Measurements from ENCODE around the gene VMAC. TPM values are rescaled to one million over a fixed set of nuclear protein-coding genes. Genes with fewer than 3 reads are reported as not detected.

The VMAC gene
- total RNA-seq, 6 experiments from 2014 or later: 1.7 to 3.9 (median 2.8) TPM

DNA sequence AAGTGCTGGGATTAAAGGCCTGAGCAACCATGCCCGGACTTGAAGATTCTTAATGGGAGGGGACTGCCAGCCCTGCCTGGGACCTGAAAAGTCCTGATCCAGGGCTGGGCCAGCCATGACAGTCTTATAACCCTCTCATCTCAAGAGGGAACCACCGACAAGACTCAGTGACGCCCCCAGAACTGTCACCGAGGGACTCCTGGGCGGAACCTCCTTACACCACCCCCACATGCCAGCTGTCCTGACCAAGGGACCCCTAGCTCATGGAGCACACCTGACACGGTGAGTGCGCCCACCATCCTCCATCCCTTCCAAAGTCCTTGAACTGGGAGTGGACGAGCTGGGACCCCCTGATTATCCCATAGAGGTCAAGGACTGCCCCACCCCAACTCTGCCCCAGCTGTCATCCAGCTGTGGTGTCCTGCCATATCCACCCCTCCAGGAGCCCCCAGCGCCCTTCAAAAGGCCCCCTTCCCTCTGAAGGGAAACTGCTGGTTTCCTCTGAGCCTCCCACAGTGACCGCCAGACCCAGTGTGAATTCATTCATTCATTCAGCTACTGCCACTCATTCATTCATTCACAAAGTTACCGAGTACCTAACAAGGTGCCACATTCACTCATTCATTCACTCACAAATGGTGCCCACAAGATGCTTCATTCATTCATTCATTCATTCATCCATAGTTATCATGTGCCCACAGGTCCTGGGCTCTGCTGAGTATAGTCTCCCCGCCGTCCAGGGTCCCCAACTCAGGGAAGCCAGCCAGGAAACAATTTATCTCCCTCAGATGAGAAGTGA lies 4.7 kb upstream of the VMAC start:
- TF ChIP-seq, protein P1, sequence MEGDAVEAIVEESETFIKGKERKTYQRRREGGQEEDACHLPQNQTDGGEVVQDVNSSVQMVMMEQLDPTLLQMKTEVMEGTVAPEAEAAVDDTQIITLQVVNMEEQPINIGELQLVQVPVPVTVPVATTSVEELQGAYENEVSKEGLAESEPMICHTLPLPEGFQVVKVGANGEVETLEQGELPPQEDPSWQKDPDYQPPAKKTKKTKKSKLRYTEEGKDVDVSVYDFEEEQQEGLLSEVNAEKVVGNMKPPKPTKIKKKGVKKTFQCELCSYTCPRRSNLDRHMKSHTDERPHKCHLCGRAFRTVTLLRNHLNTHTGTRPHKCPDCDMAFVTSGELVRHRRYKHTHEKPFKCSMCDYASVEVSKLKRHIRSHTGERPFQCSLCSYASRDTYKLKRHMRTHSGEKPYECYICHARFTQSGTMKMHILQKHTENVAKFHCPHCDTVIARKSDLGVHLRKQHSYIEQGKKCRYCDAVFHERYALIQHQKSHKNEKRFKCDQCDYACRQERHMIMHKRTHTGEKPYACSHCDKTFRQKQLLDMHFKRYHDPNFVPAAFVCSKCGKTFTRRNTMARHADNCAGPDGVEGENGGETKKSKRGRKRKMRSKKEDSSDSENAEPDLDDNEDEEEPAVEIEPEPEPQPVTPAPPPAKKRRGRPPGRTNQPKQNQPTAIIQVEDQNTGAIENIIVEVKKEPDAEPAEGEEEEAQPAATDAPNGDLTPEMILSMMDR (IDR thresholded peaks at IDR 0.05): no peak
- TF ChIP-seq POLR2A (IDR thresholded peaks at IDR 0.05): no peak
- H3K4me1 ChIP-seq: peaks cover 0 to 9% (median 3%) of the 10 kb centered on the region in 4 donors
- peaks cover 0 to 18% (median 5%) of the 10 kb centered on the region in 4 donors for H3K36me3 ChIP-seq
- intact Hi-C loops (cut with DNase I): loop anchor here in 1 of 2 donors (5.0 kb wide), 1 partner anchor 78 kb away; no protein-coding TSS in a partner anchor
- WGBS (ENCODE audit: insufficient coverage, low coverage, low lambda C conversion rate, missing lambda C conversion rate): 83% methylated on average over 3 of the region's 13 CpGs
- no peak overlapping the region for H3K4me3 ChIP-seq
- ATAC-seq (no peak), DNase-seq (no peak)
- no peaks in the 10 kb centered on the region for H3K9me3 ChIP-seq
- no peaks in the 10 kb centered on the region for H3K27me3 ChIP-seq
- no peak overlapping the region for H3K27ac ChIP-seq

DNA sequence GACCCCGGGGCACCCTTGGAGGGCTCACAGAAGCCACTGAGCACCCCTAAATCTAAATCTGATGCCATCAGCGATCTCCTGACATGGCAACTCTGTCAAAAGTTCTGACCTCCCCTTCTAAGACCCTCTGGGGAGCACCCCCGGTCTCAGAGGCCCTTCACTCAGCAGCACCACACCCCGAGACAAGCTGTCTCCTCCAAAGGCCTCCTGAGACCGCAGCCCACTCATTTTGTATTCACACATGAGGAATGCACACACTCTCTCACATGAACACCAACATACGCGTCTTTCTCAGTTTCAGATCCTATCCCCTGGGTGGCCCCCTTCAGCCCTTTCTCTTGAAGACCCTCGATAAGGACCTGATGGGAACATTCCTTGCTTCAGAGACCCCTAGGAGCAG lies 3.7 kb upstream of the VMAC start:
- WGBS (ENCODE audit: insufficient coverage, low coverage, low lambda C conversion rate, missing lambda C conversion rate): 77% methylated on average over 4 of the region's 8 CpGs
- Histone ChIP-seq H3K27me3 (no peaks in the 10 kb centered on the region), H3K4me1 (peaks cover 0 to 19% (median 3%) of the 10 kb centered on the region in 4 donors), H3K27ac (no peak overlapping the region), H3K4me3 (no peak overlapping the region), H3K9me3 (no peaks in the 10 kb centered on the region), H3K36me3 (peaks cover 0 to 11% (median 2%) of the 10 kb centered on the region in 4 donors)
- DNase-seq (no peak), ATAC-seq (no peak)
- intact Hi-C loops (cut with DNase I): no loop called here
- TF ChIP-seq POLR2A (IDR thresholded peaks at IDR 0.05): no peak
- TF ChIP-seq, protein P1 (IDR thresholded peaks at IDR 0.05): no peak

DNA sequence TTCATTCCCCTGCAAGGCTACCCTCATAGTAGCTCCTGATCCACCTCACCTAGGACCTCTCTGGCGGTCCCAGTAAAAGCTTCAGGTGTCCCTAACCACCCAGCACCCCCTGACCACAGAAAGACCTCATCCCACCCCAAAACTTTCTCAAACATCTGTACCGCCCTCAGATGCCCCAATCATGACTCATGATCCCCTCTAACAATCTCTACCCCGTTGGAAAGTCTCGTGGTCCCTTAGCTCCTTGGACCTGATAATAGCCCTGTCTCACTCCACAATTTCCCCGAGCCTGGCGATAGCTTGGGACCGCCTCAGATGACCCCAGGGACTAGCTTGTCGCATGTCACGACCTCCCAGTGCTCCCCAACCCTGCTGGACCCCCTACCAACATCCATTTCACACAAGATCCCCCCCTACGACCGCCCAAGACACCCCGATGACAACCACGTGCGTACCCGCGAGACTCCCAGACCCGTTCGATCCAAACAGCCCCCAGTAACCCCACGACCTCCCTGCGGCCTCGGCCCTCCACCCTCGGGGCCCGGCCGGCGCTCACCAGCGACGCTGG lies 1.5 kb upstream of the VMAC start:
- 1% methylated on average over 15 of the region's 27 CpGs for WGBS (ENCODE audit: insufficient coverage, low coverage, low lambda C conversion rate, missing lambda C conversion rate)

DNA sequence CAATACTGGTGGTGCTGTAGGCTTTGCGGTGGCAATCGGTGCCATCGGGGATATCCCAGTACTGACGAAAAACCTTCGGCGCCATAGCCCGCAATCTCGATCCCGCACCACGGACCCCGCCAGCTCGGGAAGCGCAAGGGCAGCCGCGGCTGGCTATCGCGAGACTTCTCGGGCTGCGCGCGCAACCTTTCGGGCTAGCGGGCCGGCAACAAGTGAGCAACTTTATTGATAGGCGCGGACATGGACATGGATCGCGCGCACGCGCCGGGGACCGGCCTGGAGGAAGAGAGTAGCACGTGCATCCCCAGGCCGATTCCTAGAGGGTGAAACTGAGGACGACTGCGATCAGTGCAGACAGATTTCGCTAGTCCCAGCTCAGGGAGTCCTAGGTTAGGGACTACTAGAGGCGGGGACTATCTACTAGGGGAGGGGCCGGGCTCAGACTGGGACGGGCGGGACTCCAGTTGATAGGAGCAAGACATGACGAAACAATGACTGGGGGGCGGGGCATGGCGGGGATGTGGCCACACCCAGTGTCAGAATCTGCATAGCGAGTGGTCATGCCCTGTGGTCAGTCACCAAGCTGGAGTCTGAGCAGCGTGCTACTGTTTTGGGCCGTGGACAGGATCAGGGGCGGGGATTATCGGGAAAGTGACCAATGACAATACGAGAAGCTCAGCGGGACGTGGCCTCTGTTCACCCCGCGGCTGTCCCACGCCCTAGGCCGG lies 884 bp upstream of the VMAC start, which contains the start of gene NDUFA11:
Gene NDUFA11, minus strand, starts transcription at position 167 of the 728 bp plus-strand sequence. Its CDS starts 82 bp downstream, at position 85.
- Histone ChIP-seq H3K36me3 (peaks cover 0 to 5% (median 2%) of the 10 kb centered on the region in 4 donors), H3K9me3 (no peaks in the 10 kb centered on the region), H3K27ac (peak within 1 kb of the TSS; percentile 73 to 88 (median 76)), H3K27me3 (no peaks in the 10 kb centered on the region), H3K4me3 (peak within 1 kb of the TSS; percentile 74 to 99 (median 99)), H3K4me1 (peaks cover 0 to 27% (median 4%) of the 10 kb centered on the region in 4 donors)
- ATAC-seq (peak; percentile 74 to 81 (median 76)), DNase-seq (peak; percentile 99 to 100 (median 99))
- TF ChIP-seq, protein P1 (IDR thresholded peaks at IDR 0.05): no peak
- TF ChIP-seq POLR2A (IDR thresholded peaks at IDR 0.05): peak; percentile 68
- intact Hi-C loops (cut with DNase I): no loop called here
- WGBS (ENCODE audit: insufficient coverage, low coverage, low lambda C conversion rate, missing lambda C conversion rate): 0% methylated on average over 42 of the region's 57 CpGs

More for the DNA sequence above, 1.5 kb upstream of the VMAC start:
- no peak for DNase-seq
- Histone ChIP-seq H3K27me3 (no peaks in the 10 kb centered on the region), H3K27ac (peak overlapping the region; percentile 73 to 88 (median 76)), H3K4me3 (peak overlapping the region; percentile 74 to 99 (median 99)), H3K4me1 (peaks cover 0 to 21% (median 3%) of the 10 kb centered on the region in 4 donors), H3K36me3 (peaks cover 0 to 5% (median 2%) of the 10 kb centered on the region in 4 donors), H3K9me3 (no peaks in the 10 kb centered on the region)
- TF ChIP-seq, protein P1 (IDR thresholded peaks at IDR 0.05): no peak
- no peak for TF ChIP-seq POLR2A (IDR thresholded peaks at IDR 0.05)
- intact Hi-C loops (cut with DNase I): no loop called here
- no peak for ATAC-seq

Data from right lobe of liver (tissue), 6 donors.